ENCODE data around the gene NEMF. TPM values are rescaled to one million over a fixed set of nuclear protein-coding genes. Genes with fewer than 3 reads are reported as not detected.
"Not testable (repeated sequence)": the region's sequence is repeated elsewhere in the genome, so short reads cannot be mapped to it uniquely, and the experiment has no call there.

NEMF gene
- total RNA-seq, 1 donor: 63.9 TPM

DNA sequence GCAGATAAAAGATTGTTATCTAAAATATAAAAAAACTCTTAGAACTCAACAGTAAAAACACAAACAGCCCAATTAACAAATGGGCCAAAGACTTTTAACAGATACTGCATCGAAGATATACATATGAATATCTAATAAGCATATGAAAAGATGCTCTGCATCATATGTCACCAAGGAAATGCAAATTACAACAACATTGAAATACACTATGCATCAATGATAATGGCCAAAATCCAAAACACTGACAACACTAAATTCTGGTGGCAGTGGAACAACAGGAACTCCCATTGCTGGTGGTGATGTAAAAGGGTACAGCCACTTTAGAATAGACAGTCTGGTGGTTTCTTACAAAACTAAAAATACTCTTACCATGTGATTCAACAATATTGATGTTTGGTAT is 43.8 kb downstream of the NEMF start:
- TF ChIP-seq, protein P1, sequence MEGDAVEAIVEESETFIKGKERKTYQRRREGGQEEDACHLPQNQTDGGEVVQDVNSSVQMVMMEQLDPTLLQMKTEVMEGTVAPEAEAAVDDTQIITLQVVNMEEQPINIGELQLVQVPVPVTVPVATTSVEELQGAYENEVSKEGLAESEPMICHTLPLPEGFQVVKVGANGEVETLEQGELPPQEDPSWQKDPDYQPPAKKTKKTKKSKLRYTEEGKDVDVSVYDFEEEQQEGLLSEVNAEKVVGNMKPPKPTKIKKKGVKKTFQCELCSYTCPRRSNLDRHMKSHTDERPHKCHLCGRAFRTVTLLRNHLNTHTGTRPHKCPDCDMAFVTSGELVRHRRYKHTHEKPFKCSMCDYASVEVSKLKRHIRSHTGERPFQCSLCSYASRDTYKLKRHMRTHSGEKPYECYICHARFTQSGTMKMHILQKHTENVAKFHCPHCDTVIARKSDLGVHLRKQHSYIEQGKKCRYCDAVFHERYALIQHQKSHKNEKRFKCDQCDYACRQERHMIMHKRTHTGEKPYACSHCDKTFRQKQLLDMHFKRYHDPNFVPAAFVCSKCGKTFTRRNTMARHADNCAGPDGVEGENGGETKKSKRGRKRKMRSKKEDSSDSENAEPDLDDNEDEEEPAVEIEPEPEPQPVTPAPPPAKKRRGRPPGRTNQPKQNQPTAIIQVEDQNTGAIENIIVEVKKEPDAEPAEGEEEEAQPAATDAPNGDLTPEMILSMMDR (IDR thresholded peaks at IDR 0.05; ENCODE audit: insufficient read depth, low read length): no peak
- H3K4me3 ChIP-seq (ENCODE audit: low read depth, low read length): no peak overlapping the region
- no peak for DNase-seq (ENCODE audit: low read depth)

DNA sequence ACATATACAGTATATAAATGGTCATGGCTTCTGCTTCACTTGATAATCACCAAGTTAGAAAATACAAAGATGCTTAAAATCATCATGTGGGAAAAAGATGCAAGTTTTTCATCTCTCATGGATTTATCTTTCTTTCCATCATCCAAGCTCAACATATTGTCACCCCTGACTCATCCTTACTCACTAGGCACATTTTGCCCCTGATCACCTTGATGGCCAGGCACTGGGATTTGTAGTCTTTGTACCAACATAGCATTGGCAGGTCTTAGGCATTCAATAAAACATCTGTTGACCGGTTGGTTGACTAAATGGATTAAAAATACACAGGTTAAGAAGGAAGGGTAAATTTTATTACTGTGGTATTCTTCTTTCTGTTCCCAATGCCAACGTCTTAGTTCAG is 56.6 kb downstream of the NEMF start:
- TF ChIP-seq, protein P1 (IDR thresholded peaks at IDR 0.05; ENCODE audit: insufficient read depth, low read length): no peak
- DNase-seq (ENCODE audit: low read depth): no peak
- no peak overlapping the region for H3K4me3 ChIP-seq (ENCODE audit: low read depth, low read length)

DNA sequence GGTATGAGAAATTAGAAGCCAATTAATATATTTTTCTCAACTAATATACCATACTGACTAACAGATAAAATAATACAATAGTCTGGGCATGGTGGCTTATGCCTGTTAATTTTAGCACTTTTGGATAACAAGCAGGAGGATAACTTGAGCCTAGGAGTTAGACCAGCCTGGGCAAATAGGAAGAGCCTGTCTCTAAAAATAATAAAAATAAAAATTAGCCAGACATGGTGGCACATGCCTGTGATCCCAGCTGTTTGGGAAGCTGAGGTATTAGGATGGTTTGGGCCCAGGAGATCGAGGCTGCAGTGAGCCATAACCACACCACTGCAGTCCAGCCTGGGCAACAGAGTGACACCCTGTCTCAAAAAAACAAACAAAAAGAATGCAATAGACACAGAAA is 60.0 kb downstream of the NEMF start:
- no peak for DNase-seq (ENCODE audit: low read depth)
- no peak overlapping the region for H3K4me3 ChIP-seq (ENCODE audit: low read depth, low read length)
- TF ChIP-seq, protein P1 (IDR thresholded peaks at IDR 0.05; ENCODE audit: insufficient read depth, low read length): no peak

DNA sequence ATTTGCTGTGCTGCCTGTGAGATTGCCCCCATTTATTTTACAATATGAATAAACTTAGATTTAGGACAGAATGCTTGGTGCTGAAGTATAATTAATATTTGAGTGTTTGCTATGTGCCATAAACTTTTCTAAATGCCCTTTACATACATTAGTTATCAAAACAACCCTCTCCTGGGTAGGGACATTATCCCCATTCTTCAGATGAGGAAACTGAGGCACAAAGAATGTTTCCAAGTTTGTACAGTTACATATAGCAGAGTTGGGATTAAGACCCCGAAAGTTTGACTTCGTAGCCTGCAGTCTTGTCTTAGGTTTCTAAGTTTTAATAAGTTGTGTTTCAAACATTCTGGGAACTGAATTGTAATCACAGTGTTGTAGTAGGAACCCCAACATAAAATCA is 66.3 kb downstream of the NEMF start:
- DNase-seq (ENCODE audit: low read depth): no peak
- no peak overlapping the region for H3K4me3 ChIP-seq (ENCODE audit: low read depth, low read length)
- TF ChIP-seq, protein P1 (IDR thresholded peaks at IDR 0.05; ENCODE audit: insufficient read depth, low read length): no peak

DNA sequence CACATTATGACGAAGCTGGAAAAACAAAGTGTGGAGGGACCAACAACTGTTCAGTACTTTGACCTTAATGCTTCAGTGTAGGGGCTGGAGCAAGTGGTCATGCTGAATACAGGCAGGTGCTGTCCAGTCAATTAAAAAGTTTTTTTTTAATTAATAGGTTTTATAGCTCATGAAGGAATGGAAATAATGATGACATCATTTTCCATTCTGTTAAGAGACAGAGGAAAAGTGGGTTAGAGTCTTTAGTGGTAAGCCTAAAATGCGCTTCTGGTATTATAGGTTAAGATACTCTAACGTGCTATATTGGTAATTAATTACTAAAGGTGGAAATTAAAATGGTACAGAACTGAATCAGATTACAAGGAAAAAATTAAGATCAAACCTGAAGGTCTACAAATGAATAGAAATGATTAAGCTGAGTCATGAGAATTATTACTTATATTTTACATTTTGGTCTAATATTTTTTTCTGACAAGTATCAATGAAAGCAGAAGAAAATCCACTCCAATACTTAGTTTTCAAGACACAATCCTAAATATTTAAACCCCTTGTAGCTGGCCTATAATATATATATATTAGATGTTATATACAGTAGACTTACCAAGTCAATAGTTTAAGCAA is 69.1 kb downstream of the NEMF start:
- no peak overlapping the region for H3K4me3 ChIP-seq (ENCODE audit: low read depth, low read length)
- no peak for DNase-seq (ENCODE audit: low read depth)
- TF ChIP-seq, protein P1 (IDR thresholded peaks at IDR 0.05; ENCODE audit: insufficient read depth, low read length): no peak

DNA sequence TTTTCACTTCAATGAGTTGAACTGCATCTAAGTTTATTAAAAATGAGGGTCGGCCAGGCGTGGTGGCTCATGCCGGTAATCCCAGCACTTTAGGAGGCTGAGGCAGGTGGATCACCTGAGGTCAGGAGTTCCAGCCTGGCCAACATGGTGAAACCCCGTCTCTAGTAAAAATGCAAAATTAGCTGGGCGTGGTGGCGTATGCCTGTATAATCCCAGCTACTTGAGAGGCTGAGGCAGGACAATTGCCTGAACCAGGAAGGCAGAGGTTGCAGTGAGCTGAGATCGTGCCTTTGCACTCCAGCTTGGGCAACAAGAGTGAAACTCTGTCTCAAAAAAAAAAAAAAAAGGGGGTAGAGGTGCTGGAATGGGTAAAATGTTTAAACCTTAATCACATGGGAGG is 71.5 kb downstream of the NEMF start:
- not testable (repeated sequence) for DNase-seq (ENCODE audit: low read depth); H3K4me3 ChIP-seq (ENCODE audit: low read depth, low read length)

DNA sequence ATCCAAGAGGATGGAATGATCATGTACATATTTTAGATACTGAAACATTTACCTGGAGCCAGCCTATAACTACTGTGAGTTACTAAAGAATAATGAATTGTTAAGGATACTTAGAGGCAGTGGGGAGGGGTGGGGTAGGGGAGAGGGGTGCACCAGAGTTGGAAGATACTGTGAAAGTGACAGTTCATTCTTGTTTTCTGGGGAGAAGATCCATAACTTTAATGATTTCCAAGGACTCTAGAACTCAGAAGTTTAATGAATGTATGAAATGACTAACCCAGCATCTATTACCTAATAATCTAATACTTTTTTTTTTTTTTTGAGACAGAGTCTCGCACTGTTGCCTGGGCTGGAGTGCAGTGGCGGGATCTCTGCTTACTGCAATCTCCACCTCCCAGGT is 74.2 kb downstream of the NEMF start:
- no peak for DNase-seq (ENCODE audit: low read depth)
- H3K4me3 ChIP-seq (ENCODE audit: low read depth, low read length): no peak overlapping the region
- TF ChIP-seq, protein P1 (IDR thresholded peaks at IDR 0.05; ENCODE audit: insufficient read depth, low read length): no peak
